Testis (tissue), 2 donors: ENCODE data around the gene IL17REL.

Experiments
- CTCF ChIP-seq, 3 experiments: fragments of 450-650 bp in 2 of 3; fragments of 200-600 bp in 1 of 3; sonication (generic) in 1 of 3; IDR thresholded peaks; one replicate each; pipeline ENCODE4 v1.5.1; 2016 to 2019; ENCODE audit warnings: antibody characterized with exemption in 3 of 3, mild to moderate bottlenecking in 2 of 3, moderate library complexity in 1 of 3
- POLR2A ChIP-seq: fragments of 450-650 bp; IDR thresholded peaks from one replicate; pipeline ENCODE4 v1.6.1; 2017; ENCODE audit warnings: antibody characterized with exemption, mild to moderate bottlenecking, moderate library complexity

DNA sequence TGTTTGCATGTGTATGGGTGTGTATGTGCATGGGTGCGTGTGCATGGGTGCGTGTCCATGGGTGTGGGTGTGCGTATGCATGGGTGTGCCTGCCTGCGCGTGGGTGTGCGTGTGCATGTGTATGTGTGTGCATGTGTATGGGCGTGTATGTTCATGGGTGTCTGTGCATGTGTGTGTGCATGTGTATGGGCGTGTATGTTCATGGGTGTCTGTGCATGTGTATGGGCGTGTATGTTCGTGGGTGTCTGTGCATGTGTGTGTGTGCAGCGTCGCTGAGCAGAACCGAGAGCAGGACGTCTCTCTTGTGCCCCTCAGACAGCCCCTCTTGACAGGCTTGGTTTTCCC lies 13.9 kb downstream of the IL17REL start:
- no peak for TF ChIP-seq CTCF (IDR thresholded peaks at IDR 0.05)
- no peak for TF ChIP-seq POLR2A
